SK-N-SH treated with all-trans-retinoic acid at 6 μM for 48 hours (cell line): ENCODE results near the gene THAP12.

Experiments used
- ATAC-seq: fragments of 200-7000 bp; cut with Tn5 transposase; 3 replicates; pipeline ENCODE4 v1.9.1; 2020; ENCODE audit warnings: mild to moderate bottlenecking, moderate library complexity
- ARNTL ChIP-seq: fragments of 450-650 bp; formaldehyde crosslinking; IDR thresholded peaks from 2 replicates; pipeline ENCODE4 v1.5.0; 2020; ENCODE audit warnings: low read depth, mild to moderate bottlenecking, moderate library complexity, borderline replicate concordance
- BACH2 ChIP-seq: fragments of 250-450 bp; sonication (Bioruptor Pico); IDR thresholded peaks from 2 replicates; pipeline ENCODE4 v1.9.0; 2021; ENCODE audit warnings: mild to moderate bottlenecking, borderline replicate concordance
- CREB5 ChIP-seq: fragments of 250-450 bp; sonication (Bioruptor Pico); IDR thresholded peaks from 2 replicates; pipeline ENCODE4 v1.5.1; 2020; ENCODE audit warnings: low read depth, mild to moderate bottlenecking, moderate library complexity
- CSDC2 ChIP-seq: fragments of 250-450 bp; sonication (Bioruptor Pico); IDR thresholded peaks from 2 replicates; pipeline ENCODE4 v1.5.0; 2020; ENCODE audit warnings: mild to moderate bottlenecking, moderate library complexity
- CSRNP3 ChIP-seq: fragments of 250-450 bp; sonication (Bioruptor Pico); IDR thresholded peaks from 2 replicates; pipeline ENCODE4 v1.5.1; 2021; ENCODE audit warnings: mild to moderate bottlenecking, moderate library complexity
- ESRRG ChIP-seq: fragments of 250-450 bp; sonication (Bioruptor Pico); IDR thresholded peaks from 2 replicates; pipeline ENCODE4 v1.6.1; 2021; ENCODE audit warnings: mild to moderate bottlenecking
- ISL1 ChIP-seq: fragments of 250-450 bp; sonication (Bioruptor Pico); IDR thresholded peaks from 2 replicates; pipeline ENCODE4 v2.1.2; 2022; ENCODE audit warnings: mild to moderate bottlenecking, moderate library complexity
- OSR1 ChIP-seq: fragments of 250-450 bp; sonication (Bioruptor Pico); IDR thresholded peaks from 2 replicates; pipeline ENCODE4 v1.8.0; 2022; ENCODE audit warnings: moderate library complexity, mild to moderate bottlenecking, inconsistent platforms
- PATZ1 ChIP-seq: fragments of 250-450 bp; sonication (Bioruptor Pico); IDR thresholded peaks from 2 replicates; pipeline ENCODE4 v1.8.0; 2020; ENCODE audit warnings: mild to moderate bottlenecking, moderate library complexity, borderline replicate concordance
- POU6F1 ChIP-seq: fragments of 250-450 bp; sonication (Bioruptor Pico); IDR thresholded peaks from 2 replicates; pipeline ENCODE4 v1.8.0; 2021; ENCODE audit warnings: low read depth, mild to moderate bottlenecking, moderate library complexity, borderline replicate concordance
- SNAI2 ChIP-seq: fragments of 250-450 bp; sonication (Bioruptor Pico); IDR thresholded peaks from 2 replicates; pipeline ENCODE4 v1.5.0; 2020; ENCODE audit warnings: mild to moderate bottlenecking, moderate library complexity
- TCF4 ChIP-seq: fragments of 250-450 bp; sonication (Bioruptor Pico); IDR thresholded peaks from 2 replicates; pipeline ENCODE4 v1.8.0; 2021; ENCODE audit warnings: mild to moderate bottlenecking, moderate library complexity, borderline replicate concordance
- TOX ChIP-seq: fragments of 250-450 bp; sonication (Bioruptor Pico); IDR thresholded peaks from 2 replicates; pipeline ENCODE4 v1.8.0; 2021; ENCODE audit warnings: mild to moderate bottlenecking, moderate library complexity, borderline replicate concordance
- TSHZ2 ChIP-seq: fragments of 250-450 bp; sonication (Bioruptor Pico); IDR thresholded peaks from 2 replicates; pipeline ENCODE4 v1.5.0; 2020; ENCODE audit warnings: mild to moderate bottlenecking, moderate library complexity
- ZC3H10 ChIP-seq: fragments of 250-450 bp; sonication (Bioruptor Pico); IDR thresholded peaks from 2 replicates; pipeline ENCODE4 v1.5.1; 2021; ENCODE audit warnings: mild to moderate bottlenecking, moderate library complexity
- ZFP3 ChIP-seq: fragments of 250-450 bp; sonication (Bioruptor Pico); IDR thresholded peaks from 2 replicates; pipeline ENCODE4 v1.5.0; 2020; ENCODE audit warnings: mild to moderate bottlenecking, moderate library complexity
- ZFP30 ChIP-seq: fragments of 450-650 bp; formaldehyde crosslinking; IDR thresholded peaks from 2 replicates; pipeline ENCODE4 v1.5.0; 2022; ENCODE audit warnings: mild to moderate bottlenecking, moderate library complexity
- ZNF565 ChIP-seq: fragments of 450-650 bp; formaldehyde crosslinking; conservative IDR thresholded peaks from 2 replicates; pipeline ENCODE4 v1.5.0; 2020; ENCODE audit warnings: low read depth, mild to moderate bottlenecking, moderate library complexity
- ZNF70 ChIP-seq: fragments of 450-650 bp; formaldehyde crosslinking; IDR thresholded peaks from 2 replicates; pipeline ENCODE4 v1.5.0; 2020; ENCODE audit warnings: mild to moderate bottlenecking, moderate library complexity
- ZNF8 ChIP-seq: fragments of 450-650 bp; formaldehyde crosslinking; IDR thresholded peaks from 2 replicates; pipeline ENCODE4 v1.5.0; 2020; ENCODE audit warnings: mild to moderate bottlenecking, moderate library complexity

Gene THAP12

GRCh38 chr11:76415073-76415472 is 34.1 kb upstream of the THAP12 start:
- no peak for ATAC-seq
- TF ChIP-seq ZNF70: no peak
- TF ChIP-seq ZFP30: no peak
- no peak for TF ChIP-seq TCF4 (CRISPR knock-in tag)
- no peak for TF ChIP-seq TSHZ2
- no peak for TF ChIP-seq BACH2 (CRISPR knock-in tag)
- no peak for TF ChIP-seq PATZ1
- TF ChIP-seq CSDC2 (CRISPR knock-in tag): no peak
- no peak for TF ChIP-seq TOX (CRISPR knock-in tag)
- TF ChIP-seq ZNF565 (CRISPR knock-in tag): no peak
- no peak for TF ChIP-seq ZC3H10 (CRISPR knock-in tag)
- TF ChIP-seq CSRNP3 (CRISPR knock-in tag): no peak
- no peak for TF ChIP-seq OSR1 (CRISPR knock-in tag)

- no peak for TF ChIP-seq ZNF565 (CRISPR knock-in tag)
- TF ChIP-seq CSRNP3 (CRISPR knock-in tag): no peak
- TF ChIP-seq CSDC2 (CRISPR knock-in tag): no peak
- no peak for TF ChIP-seq BACH2 (CRISPR knock-in tag)
- no peak for TF ChIP-seq CREB5 (CRISPR knock-in tag)
- TF ChIP-seq TSHZ2: no peak
- no peak for TF ChIP-seq ESRRG
- no peak for ATAC-seq
Observed at GRCh38 chr11:76410851-76411357, 30.0 kb upstream of the THAP12 start.

- ATAC-seq: no peak
- no peak for TF ChIP-seq TCF4 (CRISPR knock-in tag)
- TF ChIP-seq ZFP3 (CRISPR knock-in tag): no peak
- no peak for TF ChIP-seq ZFP30
- TF ChIP-seq ISL1 (CRISPR knock-in tag): no peak
- TF ChIP-seq SNAI2 (CRISPR knock-in tag): no peak
- TF ChIP-seq ARNTL (CRISPR knock-in tag): no peak
- no peak for TF ChIP-seq OSR1 (CRISPR knock-in tag)
- no peak for TF ChIP-seq ZNF70
- TF ChIP-seq POU6F1: no peak
- no peak for TF ChIP-seq ZNF8 (CRISPR knock-in tag)
Observed at GRCh38 chr11:76408171-76408965, 27.4 kb upstream of the THAP12 start.
